Activated T-cell treated with anti-CD3 and anti-CD28 coated beads for 4 hours (primary cell): ENCODE results near the gene CAST.

ENCODE experiments used
- DNase-seq: peaks from one replicate; pipeline ENCODE4 v3.0.0-alpha.2; 2020

CAST gene

DNA sequence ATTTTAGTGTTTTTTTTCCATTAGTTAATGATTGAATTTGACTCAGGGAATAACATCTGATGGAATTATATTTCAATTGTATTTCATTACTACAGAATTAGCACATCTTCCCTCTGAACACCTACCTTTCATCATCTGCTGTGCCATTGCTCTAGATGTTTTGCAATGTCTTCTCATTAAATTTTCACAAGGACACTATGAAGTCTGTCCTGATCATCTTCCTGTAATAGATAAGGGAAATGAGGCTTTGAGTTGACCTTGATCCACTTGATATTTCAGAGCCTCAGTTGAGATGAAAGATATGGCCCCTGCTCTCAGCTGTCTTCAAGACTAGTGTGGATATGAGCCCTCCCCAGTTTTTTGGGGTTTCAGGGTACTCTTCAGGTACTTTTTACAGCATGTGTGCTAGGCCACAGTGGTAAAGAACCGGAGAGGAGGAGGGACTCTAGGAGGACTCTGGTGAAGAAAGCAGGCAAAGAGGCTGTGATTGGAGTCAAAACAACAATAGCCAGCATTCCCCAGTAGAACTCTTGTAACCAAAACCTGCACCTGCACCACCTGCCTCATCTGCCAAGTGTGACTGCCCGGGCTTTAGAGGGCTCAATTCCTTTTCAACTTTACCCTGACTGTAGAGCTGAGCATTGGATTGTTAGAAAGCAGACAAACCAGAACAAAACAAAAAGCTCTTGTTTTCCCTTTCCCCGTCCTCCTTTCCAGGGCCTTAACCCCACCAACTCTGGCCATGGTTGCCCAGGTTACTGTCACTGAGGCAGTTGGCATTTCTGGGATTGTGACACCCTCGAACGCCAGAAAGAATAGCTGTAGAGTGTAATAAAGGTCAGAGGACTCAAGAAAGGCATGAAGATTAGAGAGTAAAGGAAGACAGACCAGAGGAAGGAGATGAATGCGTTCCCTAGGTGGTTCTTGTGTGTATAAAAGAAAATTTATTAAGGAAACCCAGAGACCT is 89.3 kb downstream of the CAST start:
- no peak for DNase-seq

- DNase-seq = peak; percentile 31
Observed at GRCh38 chr5:96752341-96753016, 90.3 kb downstream of the CAST start.

GRCh38 chr5:96753017-96753397 is 90.8 kb downstream of the CAST start:
- DNase-seq = no peak

- no peak for DNase-seq
Observed at GRCh38 chr5:96753848-96754247, 91.7 kb downstream of the CAST start.

GRCh38 chr5:96755851-96756250 is 93.7 kb downstream of the CAST start:
- DNase-seq = no peak

- no peak for DNase-seq
Observed at GRCh38 chr5:96756985-96757384, 94.8 kb downstream of the CAST start.

- no peak for DNase-seq
Observed at GRCh38 chr5:96758621-96759020, 96.4 kb downstream of the CAST start.

- DNase-seq = no peak
Observed at GRCh38 chr5:96761618-96762017, 99.4 kb downstream of the CAST start.

DNA sequence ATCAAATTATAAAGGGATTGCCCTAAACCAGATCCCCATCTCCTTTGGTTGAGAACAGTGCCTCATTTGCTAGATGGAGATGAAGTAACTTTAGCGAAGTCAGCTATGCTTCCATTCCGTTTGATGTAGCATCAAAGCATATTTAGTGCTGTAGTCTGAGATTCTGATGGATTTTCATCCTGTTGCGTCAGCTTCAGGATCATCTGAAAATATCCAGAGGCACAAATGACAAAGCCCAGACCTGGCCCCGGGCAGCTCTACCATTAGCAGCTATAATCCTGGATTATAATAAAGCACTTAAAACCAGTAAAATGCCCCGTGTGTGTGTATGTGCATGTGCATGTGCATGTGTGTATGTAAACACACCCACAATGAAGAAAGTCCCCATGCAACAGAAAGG is 100.8 kb downstream of the CAST start:
- no peak for DNase-seq

DNA sequence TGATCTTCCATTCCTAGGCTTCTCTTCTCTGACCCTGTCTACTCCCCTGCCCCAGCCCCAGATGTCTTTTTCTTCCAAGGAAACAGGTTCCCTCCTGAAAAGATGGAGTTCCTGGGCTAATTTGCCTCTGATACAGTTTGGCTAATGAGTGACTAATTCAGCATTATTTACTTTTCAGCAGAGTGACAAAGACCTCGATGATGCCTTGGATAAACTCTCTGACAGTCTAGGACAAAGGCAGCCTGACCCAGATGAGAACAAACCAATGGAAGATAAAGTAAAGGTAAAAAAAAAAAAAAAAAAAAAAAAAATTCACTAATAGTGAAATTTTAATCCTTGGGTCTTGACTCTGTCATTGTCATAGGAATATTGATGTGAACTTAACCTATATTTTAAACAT is 102.9 kb downstream of the CAST start:
- no peak for DNase-seq

GRCh38 chr5:96768708-96769251 is 106.6 kb downstream of the CAST start:
- no peak for DNase-seq

DNA sequence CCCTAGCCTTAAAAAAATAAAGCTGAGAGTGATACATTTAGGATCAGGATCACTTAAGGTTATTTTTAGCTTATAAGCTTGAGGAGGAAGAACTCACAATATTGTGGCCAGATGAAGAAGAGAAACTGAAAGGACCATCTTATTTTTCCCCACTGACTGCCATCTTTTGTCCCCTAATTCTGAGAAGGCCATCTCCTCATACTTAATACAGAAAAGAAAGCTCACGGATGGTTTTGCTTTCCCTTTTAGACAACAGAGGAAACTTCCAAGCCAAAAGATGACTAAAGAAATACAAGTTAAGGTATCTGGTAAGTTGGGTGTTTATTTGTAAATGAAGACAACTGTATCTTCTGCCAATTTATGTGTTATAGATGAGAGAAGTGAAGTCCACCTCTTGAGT is 109.2 kb downstream of the CAST start:
- no peak for DNase-seq

GRCh38 chr5:96772111-96772510 is 109.9 kb downstream of the CAST start:
- DNase-seq = no peak

- DNase-seq = no peak
Observed at GRCh38 chr5:96772542-96772941, 110.4 kb downstream of the CAST start.

DNA sequence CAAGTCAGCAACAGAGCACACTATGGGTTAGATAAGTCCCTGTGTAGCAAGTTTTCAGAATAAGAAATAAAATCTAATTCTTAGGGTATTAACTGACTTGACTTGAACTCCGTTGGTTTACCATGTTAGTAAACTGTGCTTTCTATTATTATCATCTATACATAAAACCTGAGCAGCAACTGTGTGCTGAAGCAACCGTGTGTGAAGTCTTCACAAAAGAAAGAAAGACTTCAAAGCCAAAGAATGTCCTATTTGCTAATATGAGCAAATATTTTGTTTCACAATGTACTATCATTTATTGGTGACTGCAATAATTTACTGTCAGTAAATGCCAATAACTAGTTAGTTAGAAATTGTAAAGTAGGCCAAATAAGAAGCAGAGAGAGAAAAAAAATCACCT is 112.9 kb downstream of the CAST start:
- no peak for DNase-seq

DNA sequence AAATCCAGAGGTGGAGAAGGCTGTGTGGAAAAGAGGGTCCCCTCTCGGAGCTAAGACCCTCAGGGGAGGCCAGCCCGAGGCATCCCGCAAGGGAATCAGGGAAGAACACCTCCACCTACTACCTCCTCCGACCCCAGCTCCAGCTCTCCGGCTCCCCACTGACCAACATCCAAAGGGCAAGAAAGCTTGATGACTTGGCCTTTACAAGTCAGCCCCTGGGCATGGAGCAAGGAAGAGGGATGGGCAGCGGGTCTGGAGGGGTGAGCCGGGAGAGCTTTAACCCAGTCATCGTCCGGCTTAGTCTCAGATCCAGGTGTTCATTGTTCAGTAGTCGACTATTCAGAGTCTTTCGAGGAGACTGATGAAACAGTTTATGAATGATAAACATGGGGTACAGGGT is 113.5 kb downstream of the CAST start:
- no peak for DNase-seq

GRCh38 chr5:96776621-96777020 is 114.4 kb downstream of the CAST start:
- no peak for DNase-seq

DNA sequence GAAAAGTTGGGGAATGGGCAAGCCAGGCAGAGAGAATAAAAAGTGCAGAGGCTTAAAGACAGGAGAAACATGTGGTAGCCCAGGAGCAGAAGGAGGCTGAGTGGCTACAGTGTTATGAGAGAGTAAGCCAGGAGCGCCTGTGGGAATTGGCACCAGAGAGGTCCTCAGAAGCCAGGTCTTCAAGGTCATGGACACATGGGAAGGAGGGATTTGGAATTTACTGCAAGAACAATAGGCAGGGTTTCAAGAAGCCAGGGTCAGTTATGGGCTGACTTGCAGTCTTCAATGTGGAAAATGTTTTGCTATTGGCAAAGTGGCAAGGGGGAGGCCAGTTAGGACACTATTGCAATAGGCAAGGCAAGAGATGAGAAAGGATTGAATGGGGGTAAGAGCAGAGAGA is 116.2 kb downstream of the CAST start:
- no peak for DNase-seq

- DNase-seq = no peak
Observed at GRCh38 chr5:96780626-96781025, 118.5 kb downstream of the CAST start.

- DNase-seq = no peak
Observed at GRCh38 chr5:96781031-96781971, 119.1 kb downstream of the CAST start.

DNA sequence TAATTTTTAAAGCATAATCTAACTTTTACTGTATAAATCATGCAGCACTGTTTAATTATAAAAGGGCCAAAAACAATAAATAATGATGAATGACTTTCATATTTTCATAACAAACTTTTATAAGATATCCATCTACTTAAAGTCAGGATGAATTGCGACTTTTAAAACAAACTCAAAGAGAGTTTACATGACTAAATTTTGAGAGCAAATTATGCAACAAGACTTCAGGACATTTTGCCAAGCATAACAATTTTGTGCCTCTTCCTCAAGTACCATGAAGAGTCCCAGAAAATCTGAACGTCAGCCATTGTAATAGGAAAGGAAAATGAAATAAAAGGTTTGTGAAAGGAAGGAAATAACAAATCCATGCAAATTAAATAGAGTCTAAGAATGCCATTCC is 121.2 kb downstream of the CAST start:
- DNase-seq = no peak

- no peak for DNase-seq
Observed at GRCh38 chr5:96785326-96786109, 123.3 kb downstream of the CAST start.
